HG03108 (cell line): Measurements from ENCODE around the gene HSPBP1.

Source experiments
- ATAC-seq: cut with Tn5 transposase; IDR thresholded peaks from one replicate; pipeline ENCODE4 v1.9.1; 2021; ENCODE audit warnings: moderate library complexity; ENCODE audit not compliant: unreplicated experiment

The HSPBP1 gene

GRCh38 chr19:55275851-55276719, 3.8 kb downstream of the HSPBP1 start:
- peak; percentile 34 for ATAC-seq

DNA sequence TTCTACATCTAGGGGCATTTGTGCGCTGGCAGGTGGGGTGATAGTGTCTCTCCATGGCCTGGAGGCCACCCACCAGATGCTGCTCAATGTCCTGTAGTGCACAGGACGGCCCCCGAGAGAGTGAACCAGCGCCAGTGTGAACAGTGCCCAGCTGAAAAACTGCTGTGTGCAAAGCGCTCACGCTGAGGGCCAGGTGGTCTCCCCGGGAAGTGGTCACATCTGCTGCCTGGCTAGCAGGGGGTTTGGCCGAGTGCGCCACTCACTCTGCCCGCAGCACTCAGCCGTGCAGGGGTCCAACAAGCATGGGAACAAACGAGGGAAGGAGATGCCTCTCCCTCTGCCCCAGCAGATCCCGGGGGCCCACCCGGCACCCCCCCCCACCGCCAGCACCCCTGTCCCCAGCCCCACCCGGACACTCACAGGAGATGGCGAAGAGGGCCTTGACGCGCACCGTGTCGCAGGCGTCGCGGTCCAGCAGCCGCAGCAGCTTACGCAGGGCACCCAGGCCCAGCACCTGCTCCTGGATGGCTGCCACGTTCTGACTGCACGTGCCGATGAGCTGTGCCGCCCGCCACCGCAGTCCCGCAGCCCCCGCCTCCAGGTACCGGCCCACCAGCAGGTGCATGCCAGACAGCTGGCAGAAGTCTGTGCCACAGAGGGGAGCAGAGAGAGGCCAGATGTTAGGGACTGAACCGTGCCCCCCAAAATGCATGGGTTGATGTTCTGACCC, 5.8 kb downstream of the HSPBP1 start:
- ATAC-seq = no peak

- no peak for ATAC-seq
These were observed 7.8 kb downstream of the HSPBP1 start for GRCh38 chr19:55272142-55272541.

DNA sequence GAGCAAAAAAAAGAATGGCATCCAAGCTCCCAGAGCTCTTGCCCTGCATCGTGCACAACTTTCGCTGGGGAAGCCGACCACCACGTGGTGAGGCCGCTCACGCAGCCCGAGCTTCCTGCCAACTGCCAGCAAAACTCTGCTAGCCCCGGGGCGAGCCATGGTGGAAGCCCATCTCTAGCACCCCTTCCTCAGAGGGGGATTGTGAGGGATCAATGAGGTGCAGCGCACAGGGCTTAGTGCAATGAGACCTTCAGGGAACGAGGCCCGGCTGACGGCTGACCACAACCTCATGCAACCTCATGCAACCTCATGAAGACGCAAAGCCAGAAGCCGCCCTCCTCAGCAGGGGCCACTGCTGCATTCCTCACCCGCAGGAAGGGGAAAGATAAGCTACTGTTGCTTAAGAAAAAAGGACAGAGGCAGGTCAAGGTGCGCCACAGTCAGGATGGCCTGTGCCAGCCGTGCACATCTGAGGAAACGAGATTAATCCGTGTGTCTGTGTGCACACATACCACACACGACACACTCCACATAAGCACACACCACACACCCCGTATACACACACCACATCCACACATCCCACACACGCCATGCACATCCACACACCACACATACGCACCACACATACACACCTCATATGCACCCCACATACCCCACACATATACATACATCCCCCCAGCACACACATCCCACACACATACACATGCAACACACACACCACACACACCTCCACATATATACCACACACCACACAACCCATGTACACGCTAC, 9.6 kb downstream of the HSPBP1 start:
- ATAC-seq = no peak

GRCh38 chr19:55269299-55269698, 10.6 kb downstream of the HSPBP1 start:
- ATAC-seq = no peak

GRCh38 chr19:55266840-55267239, 13.1 kb downstream of the HSPBP1 start:
- ATAC-seq = no peak

DNA sequence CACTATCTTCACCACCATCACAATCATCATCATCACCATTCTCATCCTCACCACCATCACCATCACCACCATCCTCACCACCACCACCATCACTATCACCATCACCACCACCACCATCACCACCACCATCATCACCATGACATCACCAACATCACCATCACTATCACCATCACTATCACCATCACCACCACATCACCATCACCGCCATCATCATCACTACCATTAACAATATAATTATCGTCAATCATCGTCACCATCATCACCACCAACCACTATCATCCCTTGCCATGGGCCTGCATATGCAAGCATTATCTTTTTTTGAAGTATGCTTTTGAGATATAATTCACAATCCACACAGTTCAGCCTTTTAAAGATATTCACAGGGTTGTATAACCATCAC, 13.5 kb downstream of the HSPBP1 start:
- no peak for ATAC-seq

DNA sequence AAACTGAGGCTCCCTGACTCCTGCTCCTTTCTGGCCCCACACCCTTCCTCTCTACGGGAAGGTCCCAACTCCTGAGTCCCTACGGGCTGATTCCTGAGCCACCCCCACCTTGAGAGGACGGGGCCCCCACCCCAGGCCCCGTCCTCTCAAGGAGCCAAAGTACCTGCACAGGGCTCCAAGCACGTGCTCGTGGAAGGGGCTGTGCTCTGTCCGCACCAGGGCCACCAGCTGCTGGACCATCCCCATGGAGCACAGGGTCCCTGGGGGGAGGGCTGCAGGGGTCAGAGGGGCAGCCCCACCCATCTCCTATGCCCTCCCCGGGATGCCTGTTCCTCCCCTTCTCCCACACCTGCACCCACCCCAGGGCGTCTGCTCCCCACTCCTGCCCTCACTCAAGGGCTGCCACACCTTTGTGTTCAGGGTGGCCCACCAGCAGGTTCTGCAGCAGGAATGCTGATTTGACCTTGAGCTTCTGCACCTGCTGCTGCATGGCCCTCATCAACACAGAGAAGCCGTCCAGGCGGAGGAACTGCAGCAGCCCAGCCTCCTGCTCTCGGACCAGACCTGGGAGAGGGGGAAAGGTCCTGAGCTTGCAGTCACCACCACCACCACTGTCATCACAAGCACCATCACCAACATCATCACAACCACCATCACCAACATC, 14.1 kb downstream of the HSPBP1 start:
- ATAC-seq = no peak

- no peak for ATAC-seq
These were observed 14.7 kb downstream of the HSPBP1 start for GRCh38 chr19:55265173-55265572.

DNA sequence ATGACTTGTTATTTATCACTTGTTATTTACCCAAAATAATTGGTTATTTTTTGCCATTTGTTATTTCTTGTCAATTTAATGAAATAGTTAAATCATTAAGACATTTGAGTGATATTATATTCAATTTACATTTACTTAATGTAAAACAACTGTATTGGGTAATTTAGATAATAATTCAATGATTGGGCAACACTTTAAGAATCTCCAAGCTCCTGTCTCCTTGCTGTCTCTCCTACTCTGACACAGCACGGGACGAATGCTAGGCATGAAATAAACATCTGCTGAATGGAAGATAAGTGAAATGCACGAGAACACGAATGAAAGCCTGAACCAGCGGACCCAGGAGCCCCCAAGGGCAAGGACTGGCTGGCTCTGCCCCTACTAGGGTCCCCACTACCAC, 15.4 kb downstream of the HSPBP1 start:
- ATAC-seq = no peak

DNA sequence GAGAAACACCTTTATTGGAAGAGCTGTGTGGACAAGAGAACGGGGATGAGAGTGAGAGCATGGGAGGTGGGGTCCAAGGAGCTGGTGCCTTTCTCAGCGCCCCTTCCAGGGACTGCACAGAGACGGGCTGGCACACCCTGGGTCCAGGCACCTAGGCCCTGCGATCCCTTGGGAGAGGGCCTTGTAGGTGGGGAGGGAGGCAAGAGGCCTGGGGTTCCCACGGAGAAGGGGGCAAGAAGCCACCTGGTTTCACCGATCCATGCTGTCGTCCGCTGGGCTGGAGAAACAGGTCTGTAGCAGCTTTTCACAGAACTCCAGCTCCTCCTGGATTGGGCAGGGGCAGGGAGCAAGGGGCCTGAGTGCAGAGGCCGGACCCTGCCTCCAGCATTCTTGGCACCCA, 17.6 kb downstream of the HSPBP1 start:
- ATAC-seq = no peak

GRCh38 chr19:55261671-55262126, 18.2 kb downstream of the HSPBP1 start:
- no peak for ATAC-seq

GRCh38 chr19:55259540-55260210, 20.2 kb downstream of the HSPBP1 start:
- no peak for ATAC-seq

GRCh38 chr19:55258828-55259539, 20.9 kb downstream of the HSPBP1 start, which contains the start of gene PPP6R1:
Gene PPP6R1, minus strand, starts transcription at chr19:55259017. Its CDS starts 11,914 bp downstream, at chr19:55247103.
- ATAC-seq = peak; percentile 60

GRCh38 chr19:55258476-55258827, 21.5 kb downstream of the HSPBP1 start:
- peak; percentile 5 for ATAC-seq

GRCh38 chr19:55257461-55258420, 22.2 kb downstream of the HSPBP1 start:
- ATAC-seq = no peak

GRCh38 chr19:55256562-55257460, 23.1 kb downstream of the HSPBP1 start:
- ATAC-seq = no peak
